Upper lobe of left lung (tissue), 6 donors: ENCODE results near the gene SLC13A3. TPM values are rescaled to one million over a fixed set of nuclear protein-coding genes. Genes with fewer than 3 reads are reported as not detected.

Experiments
- ATAC-seq, 2 donors: fragments of 200-7000 bp; cut with Tn5 transposase; one replicate each; pipeline ENCODE4 v1.9.1; 2022; ENCODE audit warnings: mild to moderate bottlenecking in 2 of 2, moderate library complexity in 2 of 2; ENCODE audit not compliant: low FRiP score in 2 of 2
- DNase-seq, 2 donors: peaks; one replicate each; pipeline ENCODE4 v3.0.0-alpha.2; 2019 to 2020
- H3K27ac ChIP-seq, 4 donors: fragments of 200-600 bp; sonication (generic); one replicate each; pipeline ENCODE4 v1.5.1; 2016 to 2019
- H3K27me3 ChIP-seq, 4 donors: fragments of 200-600 bp; sonication (generic); one replicate each; pipeline ENCODE4 v1.5.1; 2017 to 2019
- H3K36me3 ChIP-seq, 4 donors: fragments of 200-600 bp; sonication (generic); one replicate each; pipeline ENCODE4 v1.5.1; 2016 to 2019
- H3K4me1 ChIP-seq, 4 donors: fragments of 200-600 bp; sonication (generic); one replicate each; pipeline ENCODE4 v1.5.1; 2018 to 2019
- H3K4me3 ChIP-seq, 4 donors: fragments of 200-600 bp; sonication (generic); one replicate each; pipeline ENCODE4 v1.5.1; 2017 to 2019; ENCODE audit warnings: mild to moderate bottlenecking in 2 of 4, moderate library complexity in 1 of 4
- H3K9me3 ChIP-seq, 4 donors: fragments of 200-600 bp; sonication (generic); one replicate each; pipeline ENCODE4 v1.5.1; 2018 to 2019
- CTCF ChIP-seq, 6 experiments: fragments of 450-650 bp in 4 of 6; fragments of 200-600 bp in 2 of 6; sonication (generic) in 2 of 6; IDR thresholded peaks; one replicate each; pipeline ENCODE4 v1.5.1; 2016 to 2019; ENCODE audit warnings: antibody characterized with exemption in 6 of 6
- EP300 ChIP-seq, 4 donors: sonication (generic); formaldehyde crosslinking; IDR thresholded peaks; one replicate each; pipeline ENCODE4 v1.5.1; 2017; ENCODE audit warnings: antibody characterized with exemption in 4 of 4, control low read depth in 2 of 4
- POLR2A ChIP-seq, 4 donors: fragments of 450-650 bp; IDR thresholded peaks; one replicate each; pipeline ENCODE4 v1.5.1; 2016 to 2017; ENCODE audit warnings: antibody characterized with exemption in 4 of 4, mild to moderate bottlenecking in 2 of 4
- POLR2AphosphoS5 ChIP-seq, 2 donors: sonication (generic); formaldehyde crosslinking; IDR thresholded peaks; one replicate each; pipeline ENCODE4 v1.5.1; 2017; ENCODE audit warnings: antibody characterized with exemption in 2 of 2
- WGBS, 2 donors: methylation state at CpG; one replicate each; pipeline ENCODE4 v1.1.5; 2017 to 2018; 5-methylcytosine and 5-hydroxymethylcytosine counted together
- total RNA-seq, 6 donors: library from RNA; depleted of rRNA in 4 of 6; stranded (reverse); fragments of >200 nt in 4 of 6; gene quantifications; one replicate each; pipeline versions ENCODE4 v1.1.0 to v1.2.1, GENCODE V29; 2016 to 2021
- donor health status: DM: no; HTN: no; CAD: no; lungs with moderate emphysema.
- donor health status: DM: no; HTN: yes; CAD: no; lungs with severe emphysema.

The SLC13A3 gene
- total RNA-seq, 6 donors from 2014 or later = 0.88 to 11.5 (median 1.3) TPM

- no peaks in the 10 kb centered on the region for H3K9me3 ChIP-seq
- ATAC-seq (no peak), DNase-seq (no peak)
- 90 to 93% methylated on average over 3 of the region's 3 CpGs for WGBS, 2 donors
- H3K4me1 ChIP-seq = peaks cover 0 to 12% (median 5%) of the 10 kb centered on the region in 4 donors
- TF ChIP-seq EP300 (IDR thresholded peaks at IDR 0.05) (no peak), POLR2AphosphoS5 (IDR thresholded peaks at IDR 0.05) (no peak), CTCF (IDR thresholded peaks at IDR 0.05) (no peak), POLR2A (IDR thresholded peaks at IDR 0.05) (no peak)
- H3K27me3 ChIP-seq = no peaks in the 10 kb centered on the region
- H3K4me3 ChIP-seq = no peak overlapping the region
- H3K27ac ChIP-seq = no peak overlapping the region
- no peaks in the 10 kb centered on the region for H3K36me3 ChIP-seq
Measured at GRCh38 chr20:46544576-46544975, 106.7 kb downstream of the SLC13A3 start.

GRCh38 chr20:46543959-46544358 is 107.3 kb downstream of the SLC13A3 start:
- Histone ChIP-seq H3K27me3 (no peaks in the 10 kb centered on the region), H3K4me1 (peaks cover 0 to 12% (median 5%) of the 10 kb centered on the region in 4 donors), H3K4me3 (no peak overlapping the region), H3K27ac (no peak overlapping the region), H3K9me3 (no peaks in the 10 kb centered on the region), H3K36me3 (no peaks in the 10 kb centered on the region)
- ATAC-seq = no peak
- 15 to 35% methylated on average over 1 of the region's 1 CpG for WGBS, 2 donors
- TF ChIP-seq POLR2A (IDR thresholded peaks at IDR 0.05) (no peak), POLR2AphosphoS5 (IDR thresholded peaks at IDR 0.05) (no peak), CTCF (IDR thresholded peaks at IDR 0.05) (no peak), EP300 (IDR thresholded peaks at IDR 0.05) (no peak)
- no peak for DNase-seq

DNA sequence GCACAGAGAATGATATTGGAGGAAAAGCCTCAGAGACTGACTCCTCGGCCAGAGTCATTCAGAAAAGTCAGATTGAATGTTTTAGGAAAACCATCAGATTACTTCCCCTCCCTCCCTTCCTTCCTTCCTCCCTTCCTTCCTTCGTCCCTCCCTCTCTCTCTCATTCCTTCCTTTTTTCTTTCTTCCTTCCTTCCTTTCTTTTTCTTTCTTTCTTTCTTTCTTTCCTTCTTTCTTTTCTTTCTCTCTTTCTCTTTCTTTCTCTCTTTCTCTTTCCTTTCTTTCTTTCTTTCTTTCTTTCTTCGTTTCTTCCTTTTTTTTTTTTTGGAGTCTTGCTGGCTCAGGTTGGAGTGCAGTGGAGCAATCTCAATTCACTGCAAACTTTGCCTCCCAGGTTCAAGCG is 108.2 kb downstream of the SLC13A3 start:
- H3K4me3 ChIP-seq = no peak overlapping the region
- no peaks in the 10 kb centered on the region for H3K9me3 ChIP-seq
- no peaks in the 10 kb centered on the region for H3K36me3 ChIP-seq
- 66 to 71% methylated on average over 4 of the region's 4 CpGs for WGBS, 2 donors
- peaks cover 0 to 12% (median 5%) of the 10 kb centered on the region in 4 donors for H3K4me1 ChIP-seq
- TF ChIP-seq POLR2AphosphoS5 (IDR thresholded peaks at IDR 0.05) (no peak), POLR2A (IDR thresholded peaks at IDR 0.05) (no peak), EP300 (IDR thresholded peaks at IDR 0.05) (no peak), CTCF (IDR thresholded peaks at IDR 0.05) (no peak)
- no peaks in the 10 kb centered on the region for H3K27me3 ChIP-seq
- DNase-seq = no peak
- no peak for ATAC-seq
- H3K27ac ChIP-seq = no peak overlapping the region

- Histone ChIP-seq H3K27ac (no peak overlapping the region), H3K4me1 (peaks cover 0 to 12% (median 5%) of the 10 kb centered on the region in 4 donors), H3K4me3 (no peak overlapping the region), H3K9me3 (no peaks in the 10 kb centered on the region), H3K36me3 (no peaks in the 10 kb centered on the region), H3K27me3 (no peaks in the 10 kb centered on the region)
- ATAC-seq (no peak), DNase-seq (peak in 1 of 2 donors; percentile 76)
- WGBS, 2 donors = 66 to 81% methylated on average over 23 to 36 of the region's 36 CpGs
- TF ChIP-seq EP300 (IDR thresholded peaks at IDR 0.05) = no peak
- no peak for TF ChIP-seq POLR2A (IDR thresholded peaks at IDR 0.05)
- TF ChIP-seq POLR2AphosphoS5 (IDR thresholded peaks at IDR 0.05) = no peak
- no peak for TF ChIP-seq CTCF (IDR thresholded peaks at IDR 0.05)
Measured at GRCh38 chr20:46541229-46541935, 109.9 kb downstream of the SLC13A3 start.

GRCh38 chr20:46539113-46539512 is 112.1 kb downstream of the SLC13A3 start:
- Histone ChIP-seq H3K4me1 (no peaks in the 10 kb centered on the region), H3K4me3 (no peak overlapping the region), H3K27me3 (no peaks in the 10 kb centered on the region), H3K9me3 (no peaks in the 10 kb centered on the region), H3K27ac (no peak overlapping the region), H3K36me3 (no peaks in the 10 kb centered on the region)
- DNase-seq (no peak), ATAC-seq (no peak)
- 84 to 87% methylated on average over 2 of the region's 2 CpGs for WGBS, 2 donors
- TF ChIP-seq CTCF (IDR thresholded peaks at IDR 0.05) = no peak
- no peak for TF ChIP-seq POLR2AphosphoS5 (IDR thresholded peaks at IDR 0.05)
- no peak for TF ChIP-seq EP300 (IDR thresholded peaks at IDR 0.05)
- TF ChIP-seq POLR2A (IDR thresholded peaks at IDR 0.05) = no peak
